ENCODE measurements around the gene SLC6A20. TPM values are rescaled to one million over a fixed set of nuclear protein-coding genes. Genes with fewer than 3 reads are reported as not detected.

SLC6A20 gene
- total RNA-seq, 1 experiment from 2014 or later, result not detected

GRCh38 chr3:45800611-45801010 is 4.3 kb upstream of the SLC6A20 start:
- no peak for DNase-seq (ENCODE audit: low read depth)

- no peak for DNase-seq (ENCODE audit: low read depth)
Measured at GRCh38 chr3:45799586-45799985, 3.2 kb upstream of the SLC6A20 start.

GRCh38 chr3:45798034-45798433 is 1.7 kb upstream of the SLC6A20 start:
- DNase-seq (ENCODE audit: low read depth), result no peak

GRCh38 chr3:45796902-45797637 is 734 bp upstream of the SLC6A20 start:
- no peak for DNase-seq (ENCODE audit: low read depth)

GRCh38 chr3:45795509-45795881 is 841 bp downstream of the SLC6A20 start:
- DNase-seq (ENCODE audit: low read depth), result no peak

GRCh38 chr3:45794660-45795059 is 1.7 kb downstream of the SLC6A20 start:
- DNase-seq (ENCODE audit: low read depth), result no peak

GRCh38 chr3:45794177-45794560 is 2.2 kb downstream of the SLC6A20 start:
- no peak for DNase-seq (ENCODE audit: low read depth)

GRCh38 chr3:45793482-45794176 is 2.7 kb downstream of the SLC6A20 start:
- DNase-seq (ENCODE audit: low read depth), result no peak

GRCh38 chr3:45792516-45793172 is 3.7 kb downstream of the SLC6A20 start:
- DNase-seq (ENCODE audit: low read depth), result no peak

GRCh38 chr3:45792036-45792435 is 4.3 kb downstream of the SLC6A20 start:
- DNase-seq (ENCODE audit: low read depth), result no peak

GRCh38 chr3:45790596-45790995 is 5.7 kb downstream of the SLC6A20 start:
- peak; percentile 41 for DNase-seq (ENCODE audit: low read depth)

GRCh38 chr3:45789235-45789812 is 7.0 kb downstream of the SLC6A20 start:
- no peak for DNase-seq (ENCODE audit: low read depth)

- DNase-seq (ENCODE audit: low read depth), result no peak
Measured at GRCh38 chr3:45787551-45787950, 8.8 kb downstream of the SLC6A20 start.

GRCh38 chr3:45786801-45787495 is 9.4 kb downstream of the SLC6A20 start:
- DNase-seq (ENCODE audit: low read depth), result no peak

- DNase-seq (ENCODE audit: low read depth), result no peak
Measured at GRCh38 chr3:45785605-45786150, 10.7 kb downstream of the SLC6A20 start.

- no peak for DNase-seq (ENCODE audit: low read depth)
Measured at GRCh38 chr3:45783667-45784066, 12.7 kb downstream of the SLC6A20 start.

- no peak for DNase-seq (ENCODE audit: low read depth)
Measured at GRCh38 chr3:45782381-45782780, 14.0 kb downstream of the SLC6A20 start.

- no peak for DNase-seq (ENCODE audit: low read depth)
Measured at GRCh38 chr3:45781841-45782240, 14.5 kb downstream of the SLC6A20 start.

- no peak for DNase-seq (ENCODE audit: low read depth)
Measured at GRCh38 chr3:45781271-45781670, 15.1 kb downstream of the SLC6A20 start.

GRCh38 chr3:45779746-45780735 is 16.3 kb downstream of the SLC6A20 start:
- no peak for DNase-seq (ENCODE audit: low read depth)
